HL-60/S4 treated with phorbol 12-myristate 13-acetate at 8.2 ng/mL for 4 days and 3 days (cell line): ENCODE results near the gene ROPN1.

Experiments
- in situ Hi-C: fragments of 300-500 bp; cut with MboI; formaldehyde crosslinking; loops from 2 replicates; pipeline ENCODE4 v1.15.0; 2022; ENCODE audit warnings: low sequenced_read_pairs

Gene ROPN1

GRCh38 chr3:123951522-123952447 is 40.1 kb downstream of the ROPN1 start:
- in situ Hi-C loops: no loop called here

GRCh38 chr3:123949641-123950040 is 42.3 kb downstream of the ROPN1 start:
- in situ Hi-C loops: no loop called here

GRCh38 chr3:123948449-123948848 is 43.5 kb downstream of the ROPN1 start:
- in situ Hi-C loops: no loop called here

GRCh38 chr3:123947482-123947881 is 44.4 kb downstream of the ROPN1 start:
- in situ Hi-C loops: no loop called here

- in situ Hi-C loops: no loop called here
These were observed 50.4 kb downstream of the ROPN1 start for GRCh38 chr3:123941542-123941941.

GRCh38 chr3:123941121-123941520 is 50.8 kb downstream of the ROPN1 start:
- in situ Hi-C loops: no loop called here

GRCh38 chr3:123939706-123940105 is 52.2 kb downstream of the ROPN1 start:
- in situ Hi-C loops: no loop called here

GRCh38 chr3:123936400-123936799 is 55.5 kb downstream of the ROPN1 start:
- in situ Hi-C loops: no loop called here

GRCh38 chr3:123935830-123936229 is 56.1 kb downstream of the ROPN1 start:
- in situ Hi-C loops: no loop called here

GRCh38 chr3:123934250-123934649 is 57.7 kb downstream of the ROPN1 start:
- in situ Hi-C loops: no loop called here

- in situ Hi-C loops: no loop called here
These were observed 61.5 kb downstream of the ROPN1 start for GRCh38 chr3:123930445-123930844.

- in situ Hi-C loops: no loop called here
These were observed 62.6 kb downstream of the ROPN1 start for GRCh38 chr3:123929325-123929724.

GRCh38 chr3:123926396-123926795 is 65.5 kb downstream of the ROPN1 start:
- in situ Hi-C loops: no loop called here

- in situ Hi-C loops: no loop called here
These were observed 71.1 kb downstream of the ROPN1 start for GRCh38 chr3:123920868-123921267.

- in situ Hi-C loops: no loop called here
These were observed 71.5 kb downstream of the ROPN1 start for GRCh38 chr3:123920383-123920782.

GRCh38 chr3:123919353-123919752 is 72.6 kb downstream of the ROPN1 start:
- in situ Hi-C loops: no loop called here
